ENCODE data around the gene SDK2.

- no peak for TF ChIP-seq CTCF (IDR thresholded peaks at IDR 0.05)
- TF ChIP-seq POLR2A (IDR thresholded peaks at IDR 0.05), result no peak
Measured at GRCh38 chr17:73492821-73493814, 151.1 kb downstream of the SDK2 start.

Data from Peyer's patch (tissue), 4 donors.